ENCODE data around the gene HPS4.
"Not testable (repeated sequence)": the region's sequence is repeated elsewhere in the genome, so short reads cannot be mapped to it uniquely, and the experiment has no call there.

HPS4 gene

GRCh38 chr22:26483439-26484359 is at the start of gene HPS4, which contains the start of gene SRRD:
TSS of gene HPS4 (minus strand) at chr22:26483783. CDS start at chr22:26481762, 2,021 bp downstream.
TSS of gene SRRD (plus strand) at chr22:26483877. CDS start at chr22:26483891, 14 bp downstream.
- DNase-seq, result peak; percentile 94

- DNase-seq, result no peak
Observed at GRCh38 chr22:26529345-26529744, 45.8 kb upstream of the HPS4 start.

DNA sequence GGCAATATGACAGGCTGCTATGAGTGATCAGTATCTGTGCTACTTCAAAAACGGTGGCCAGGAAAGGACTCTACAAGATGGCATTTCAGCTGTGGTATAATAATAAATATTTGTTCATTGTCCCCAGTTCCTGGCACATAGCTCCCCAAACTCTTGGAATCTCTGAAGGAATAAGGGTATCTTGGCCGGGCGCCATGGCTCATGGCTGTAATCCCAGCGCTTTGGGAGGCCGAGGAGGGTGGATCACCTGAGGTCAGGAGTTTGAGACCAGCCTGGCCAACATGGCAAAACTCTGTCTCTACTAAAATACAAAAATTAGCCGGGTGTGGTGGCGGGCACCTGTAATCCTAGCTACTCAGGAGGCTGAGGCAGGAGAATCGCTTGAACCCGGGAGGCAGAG is 44.9 kb upstream of the HPS4 start:
- not testable (repeated sequence) for DNase-seq

DNA sequence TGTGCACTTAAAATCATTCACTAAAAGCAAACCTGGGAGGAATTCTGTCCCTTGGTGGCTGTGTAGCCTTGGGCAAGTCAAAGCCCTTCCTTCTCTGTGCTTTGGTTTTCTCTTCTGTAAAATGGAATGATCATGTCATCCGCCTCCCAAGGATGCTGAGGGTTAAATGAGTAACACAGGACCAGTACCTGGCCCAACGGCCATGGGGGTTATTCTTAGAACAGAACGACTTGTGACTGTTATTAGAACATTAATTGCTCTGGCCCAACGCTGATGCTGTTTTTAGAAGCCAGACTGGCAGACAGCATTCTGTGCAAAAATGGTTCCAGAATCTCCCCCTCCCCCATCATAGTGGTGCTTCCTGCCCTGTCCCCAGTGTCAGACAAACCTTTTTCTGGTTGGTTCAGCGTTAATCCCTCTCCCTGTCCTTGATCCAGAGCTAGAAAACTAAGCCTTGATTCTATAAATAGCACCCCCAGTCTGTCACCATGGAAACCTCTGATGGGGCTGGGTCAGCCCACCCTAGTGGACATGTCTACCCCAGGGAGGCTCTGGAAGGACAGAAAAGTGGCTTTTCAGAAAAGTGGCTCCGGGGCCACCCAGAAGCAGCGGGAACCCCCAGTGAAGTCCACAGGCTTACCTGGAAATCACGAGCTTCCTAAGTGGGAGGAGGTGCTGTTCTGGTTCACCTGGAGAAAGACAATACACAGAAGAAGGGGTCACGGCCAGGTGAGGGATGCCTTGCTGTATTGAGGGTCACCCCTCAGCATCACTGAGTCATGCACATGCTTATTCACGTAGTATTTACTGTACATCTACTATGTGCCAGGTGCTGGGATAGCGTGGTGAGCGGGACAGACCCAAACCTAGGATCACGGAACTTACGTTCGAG is 44.2 kb upstream of the HPS4 start:
- DNase-seq, result no peak

GRCh38 chr22:26527167-26527566 is 43.6 kb upstream of the HPS4 start:
- no peak for DNase-seq

DNA sequence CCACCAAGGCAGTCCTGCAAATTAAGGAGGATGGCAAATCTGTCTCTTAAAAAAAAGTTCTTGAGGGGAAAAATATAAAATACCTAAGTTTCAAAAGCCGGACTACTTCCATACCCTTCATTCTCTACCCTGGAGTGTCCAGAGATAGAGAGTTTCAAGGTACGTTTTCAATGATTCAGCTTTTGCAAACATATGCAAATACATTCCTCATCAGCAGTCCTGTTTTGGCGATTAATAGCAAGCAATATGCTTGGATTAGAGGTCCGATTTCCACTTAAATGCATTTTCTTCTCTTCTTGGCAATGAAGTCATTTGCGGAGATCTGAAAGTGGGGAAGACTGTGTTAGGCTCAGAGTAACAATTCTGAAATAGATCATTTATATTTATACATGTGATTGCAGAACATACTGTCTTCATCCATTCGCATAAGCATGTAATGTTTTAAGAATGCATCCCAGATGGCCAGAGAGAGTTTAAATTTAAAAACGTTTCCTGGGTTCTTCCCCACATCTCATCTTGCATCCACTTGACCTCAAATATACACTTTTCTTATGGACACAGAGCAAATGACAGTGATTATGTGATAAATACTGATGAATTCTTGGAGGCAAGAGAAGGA is 42.5 kb upstream of the HPS4 start:
- no peak for DNase-seq

DNA sequence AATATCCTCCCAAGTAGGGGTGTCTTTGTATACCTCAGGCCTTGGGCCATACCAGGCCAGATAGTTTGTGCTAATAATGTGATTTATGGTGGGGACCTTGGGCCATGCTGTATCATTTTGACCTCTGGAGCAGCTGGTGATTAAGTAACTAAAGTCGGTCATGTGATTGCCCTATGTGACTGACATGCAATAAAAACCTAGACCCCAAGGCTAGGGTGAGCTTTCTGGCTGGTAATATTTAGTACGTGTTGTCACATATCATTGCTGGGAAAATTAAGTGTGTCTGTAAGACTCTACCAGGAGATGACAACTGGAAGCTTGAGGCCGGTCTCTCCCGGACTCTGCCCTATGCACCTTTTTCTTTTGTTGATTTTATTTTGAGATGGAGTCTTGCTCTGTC is 41.3 kb upstream of the HPS4 start:
- no peak for DNase-seq

- no peak for DNase-seq
Observed at GRCh38 chr22:26522592-26522991, 39.0 kb upstream of the HPS4 start.

GRCh38 chr22:26522012-26522411 is 38.4 kb upstream of the HPS4 start:
- no peak for DNase-seq

DNA sequence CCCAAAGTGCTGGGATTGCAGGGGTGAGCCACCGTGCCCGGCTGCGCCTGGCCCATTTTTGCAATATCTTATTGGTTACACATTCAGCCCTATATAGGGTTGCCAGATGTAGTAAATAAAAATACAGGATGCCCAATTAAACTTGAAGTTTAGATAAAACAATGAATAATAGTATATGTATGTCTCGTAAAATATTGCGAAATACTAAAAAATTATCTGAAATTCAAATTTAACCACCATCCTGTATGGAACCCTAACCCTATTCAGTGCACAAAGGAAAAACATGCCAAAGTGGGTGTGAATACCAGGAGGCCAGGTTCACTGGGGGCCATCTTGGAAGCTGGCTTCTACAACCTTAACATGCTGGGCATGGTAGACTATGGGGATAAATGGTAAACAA is 33.8 kb upstream of the HPS4 start:
- DNase-seq, result no peak

DNA sequence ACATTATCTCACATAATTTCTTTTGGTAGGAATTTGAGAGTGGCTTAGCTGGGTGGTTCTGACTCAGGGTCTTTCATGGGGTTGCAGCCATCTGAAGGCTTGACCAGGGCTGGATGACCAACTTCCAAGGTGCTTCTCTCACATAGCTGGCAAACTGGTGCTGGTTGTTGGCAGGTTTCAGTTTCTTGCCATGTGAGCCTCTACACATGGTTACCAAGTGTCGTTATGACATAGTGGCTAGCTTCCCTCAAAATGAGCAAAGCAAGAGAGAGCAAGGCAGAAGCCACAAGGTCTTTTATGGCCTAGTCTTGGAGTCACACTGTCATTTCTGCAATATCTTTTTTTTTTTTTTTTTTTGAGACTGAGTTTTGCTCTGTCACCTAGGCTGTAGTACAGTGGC is 32.9 kb upstream of the HPS4 start:
- DNase-seq, result no peak

GRCh38 chr22:26515931-26516330 is 32.3 kb upstream of the HPS4 start:
- DNase-seq, result no peak

DNA sequence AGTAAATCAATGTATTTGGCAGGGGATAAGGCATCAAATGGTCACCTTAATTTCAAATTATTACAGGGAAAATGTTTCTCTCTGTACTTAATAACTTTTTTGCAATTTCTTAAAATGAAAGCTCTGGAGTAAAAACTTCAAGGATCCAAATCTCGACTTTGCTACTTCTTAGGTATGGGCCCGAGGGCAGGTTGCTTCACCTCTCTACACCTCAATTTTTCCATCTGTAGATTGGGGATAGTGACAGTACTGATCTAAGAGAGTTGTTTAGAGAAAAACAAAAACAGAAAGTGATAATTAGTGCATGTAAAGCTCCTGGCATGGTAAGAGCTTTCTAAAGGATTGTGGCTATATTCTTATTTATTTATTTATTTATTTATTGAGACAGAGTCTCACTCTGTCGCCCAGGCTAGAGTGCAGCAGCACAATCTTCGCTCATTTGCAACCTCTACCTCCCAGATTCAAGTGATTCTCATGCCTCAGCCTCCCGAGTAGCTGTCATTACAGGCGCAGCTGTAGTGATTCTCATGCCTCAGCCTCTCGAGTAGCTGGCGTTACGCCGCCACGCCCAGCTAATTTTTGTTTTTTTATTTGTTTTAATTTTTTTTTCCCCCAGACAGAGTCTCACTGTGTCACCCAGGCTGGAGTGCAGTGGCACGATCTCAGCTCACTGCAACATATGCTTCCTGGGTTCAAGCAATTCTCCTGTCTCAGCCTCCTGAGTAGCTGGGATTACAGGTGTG is 31.0 kb upstream of the HPS4 start:
- no peak for DNase-seq

- no peak for DNase-seq
Observed at GRCh38 chr22:26513838-26514237, 30.3 kb upstream of the HPS4 start.

GRCh38 chr22:26512149-26512793 is 28.7 kb upstream of the HPS4 start, which contains the start of gene TFIP11:
TSS of gene TFIP11 (minus strand) at chr22:26512473. CDS start at chr22:26510272, 2,201 bp downstream.
- DNase-seq, result peak; percentile 80

DNA sequence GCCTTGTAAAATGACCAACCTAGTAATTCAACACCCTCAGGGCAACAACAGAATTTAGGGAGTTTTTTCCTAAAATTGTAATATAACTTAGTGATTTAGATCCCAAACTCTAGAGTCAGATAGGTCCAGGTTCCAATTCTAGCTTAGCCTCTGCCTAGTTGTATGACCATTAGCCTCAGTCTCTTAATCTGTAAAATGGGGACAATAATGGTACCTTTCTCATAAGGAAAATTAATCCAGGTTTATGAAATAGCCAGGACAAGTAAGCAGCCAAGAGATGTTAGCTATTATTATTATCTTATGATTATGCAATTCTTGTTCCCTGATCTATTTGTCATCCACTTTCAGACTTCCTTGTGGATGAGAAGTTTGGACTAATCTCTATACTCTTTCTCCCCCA is 24.6 kb upstream of the HPS4 start:
- DNase-seq, result no peak

DNA sequence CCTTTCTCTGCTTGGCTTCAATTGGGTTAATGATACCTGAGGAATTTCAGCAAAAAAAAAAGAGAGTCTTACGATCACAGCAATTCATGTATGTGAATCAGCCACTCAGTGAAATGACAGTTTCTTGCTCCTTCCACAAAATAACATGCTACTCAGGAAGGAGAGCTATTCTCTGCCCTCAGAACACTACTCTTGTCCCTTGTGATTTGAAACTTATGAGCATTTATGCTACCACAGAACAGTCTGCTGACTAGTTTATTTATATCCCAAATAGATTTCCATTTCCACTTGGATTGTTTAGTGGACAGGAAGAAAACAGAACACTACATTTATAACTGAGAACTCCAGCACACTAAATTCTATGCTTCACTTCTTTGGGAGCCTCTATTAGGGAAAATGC is 20.2 kb upstream of the HPS4 start:
- no peak for DNase-seq

DNA sequence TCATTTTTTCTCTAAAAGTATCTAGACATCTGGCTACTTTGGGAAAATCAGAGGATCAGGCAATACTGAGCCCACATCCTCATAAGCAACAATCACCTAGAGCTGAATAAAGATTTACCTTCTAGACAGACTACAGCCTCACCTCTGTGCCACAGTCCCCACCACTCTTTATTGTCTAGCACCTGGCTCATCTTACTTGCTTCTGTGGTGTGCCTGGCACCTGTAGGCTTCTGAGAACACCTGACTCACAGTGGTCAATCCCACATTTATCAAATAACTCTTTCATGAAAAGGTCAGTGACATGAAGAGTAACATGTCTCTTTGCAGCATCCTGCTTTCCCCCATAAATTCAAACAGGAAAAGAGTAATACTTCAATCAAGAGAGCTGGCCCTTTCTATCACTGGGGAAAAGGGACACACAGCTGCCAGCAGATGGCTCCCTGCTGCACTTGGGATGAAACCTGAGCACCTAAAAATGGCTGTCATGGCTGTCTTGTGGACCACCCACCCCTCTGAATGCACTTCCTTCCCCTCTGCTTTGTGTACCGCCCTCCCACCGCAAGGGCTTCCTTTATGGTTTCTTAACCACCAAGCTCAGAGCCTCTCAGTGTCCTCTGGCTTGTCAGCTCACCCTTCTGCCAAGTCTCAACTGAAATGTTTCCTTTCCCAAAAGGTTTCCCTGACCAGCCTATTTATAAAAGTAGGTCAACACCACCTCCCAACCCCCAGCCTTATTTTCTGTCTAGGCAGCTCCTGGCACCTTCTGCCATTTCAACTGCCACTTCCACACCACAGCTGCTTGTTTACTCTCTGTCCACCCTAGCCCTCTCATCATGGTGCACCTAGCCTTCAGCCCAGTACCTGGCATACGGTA is 19.3 kb upstream of the HPS4 start:
- DNase-seq, result no peak

- DNase-seq, result no peak
Observed at GRCh38 chr22:26501996-26502395, 18.4 kb upstream of the HPS4 start.

DNA sequence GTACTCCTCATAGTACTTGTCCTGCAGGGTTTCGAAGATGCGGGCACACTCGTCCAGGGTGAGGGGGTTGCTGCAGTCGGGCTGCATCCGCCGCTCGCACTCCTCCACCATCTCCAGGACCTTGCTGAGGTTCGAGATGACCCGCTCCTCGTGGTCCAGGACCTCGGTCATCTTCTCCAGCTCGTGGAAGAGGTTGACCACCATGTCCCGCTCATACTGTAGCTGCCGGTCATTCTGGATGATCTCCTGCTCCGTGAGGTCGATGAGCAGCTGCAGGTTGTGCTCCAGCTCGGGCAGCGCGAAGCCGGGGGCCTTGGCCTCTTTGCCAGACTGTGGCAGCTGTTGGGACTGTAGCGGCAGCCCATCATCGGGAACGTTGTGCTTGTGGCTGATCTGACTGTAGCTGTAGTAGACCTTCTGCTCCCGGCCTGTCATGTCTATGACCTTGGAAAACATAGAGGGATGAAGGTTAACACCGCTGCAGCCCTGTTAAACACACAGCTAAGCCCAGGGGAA is 15.7 kb upstream of the HPS4 start:
- DNase-seq, result no peak

DNA sequence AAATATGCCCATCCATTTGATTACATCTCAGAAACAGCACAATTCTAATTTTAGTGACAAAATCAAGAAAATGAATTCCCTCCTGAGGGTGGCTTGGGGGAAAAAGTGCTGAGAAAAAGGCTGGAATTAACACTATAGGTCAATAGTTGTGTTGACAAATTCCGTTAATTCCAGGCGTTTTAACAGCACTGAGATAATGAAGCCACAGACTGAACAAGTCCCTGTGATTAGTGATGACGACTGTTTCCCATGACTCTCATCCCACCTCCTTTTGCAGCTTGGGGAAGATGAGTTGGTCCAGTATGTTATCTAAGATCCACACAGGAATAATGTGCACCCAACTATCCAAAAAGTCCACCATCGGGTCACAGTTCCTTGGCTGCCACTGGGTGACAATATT is 12.9 kb upstream of the HPS4 start:
- no peak for DNase-seq
